GM23338 (cell line): ENCODE results near the gene GJC3.
"Not testable (repeated sequence)": the region's sequence is repeated elsewhere in the genome, so short reads cannot be mapped to it uniquely, and the experiment has no call there.

Experiments used
- CTCF ChIP-seq, 2 experiments: fragments of 200-600 bp in 1 of 2; sonication (generic) in 1 of 2; conservative IDR thresholded peaks; 2 replicates each; pipeline versions ENCODE4 v1.5.1 to v1.6.1; 2016 to 2017; ENCODE audit warnings: antibody characterized with exemption in 2 of 2, low read depth in 2 of 2, mild to moderate bottlenecking in 2 of 2, moderate library complexity in 1 of 2
- EZH2phosphoT487 ChIP-seq: fragments of 200-600 bp; sonication (generic); IDR thresholded peaks from one replicate; pipeline ENCODE4 v1.8.1; 2018; ENCODE audit warnings: antibody characterized with exemption; ENCODE audit not compliant: unreplicated experiment
- POLR2AphosphoS5 ChIP-seq: IDR thresholded peaks from 2 replicates; pipeline ENCODE4 v1.6.1; 2016; ENCODE audit warnings: antibody characterized with exemption, low read depth
- REST ChIP-seq: IDR thresholded peaks from one replicate; pipeline ENCODE4 v1.6.1; 2018; ENCODE audit warnings: antibody characterized with exemption; ENCODE audit not compliant: unreplicated experiment

GRCh38 chr7:99935009-99935408 lies 5.6 kb upstream of the GJC3 start:
- TF ChIP-seq CTCF (conservative IDR thresholded peaks at IDR 0.05; ENCODE audit: low read depth in 2 of 2); POLR2AphosphoS5; REST; EZH2phosphoT487: not testable (repeated sequence)
